Ishikawa (cell line): ENCODE results near the gene PARPBP.

Experiments used
- CEBPB ChIP-seq: IDR thresholded peaks from 2 replicates; pipeline ENCODE4 v1.6.1; 2012
- CREB1 ChIP-seq: IDR thresholded peaks from 2 replicates; pipeline ENCODE4 v1.6.1; 2012; ENCODE audit warnings: low read depth
- EP300 ChIP-seq: IDR thresholded peaks from 2 replicates; pipeline ENCODE4 v1.6.1; 2012; ENCODE audit warnings: borderline replicate concordance
- FOXM1 ChIP-seq: IDR thresholded peaks from 2 replicates; pipeline ENCODE4 v1.6.1; 2012; ENCODE audit warnings: low read depth, borderline replicate concordance
- NFIC ChIP-seq: IDR thresholded peaks from 2 replicates; pipeline ENCODE4 v1.6.1; 2012
- RAD21 ChIP-seq: IDR thresholded peaks from 2 replicates; pipeline ENCODE4 v1.6.1; 2012; ENCODE audit warnings: low read depth
- TAF1 ChIP-seq: IDR thresholded peaks from 2 replicates; pipeline ENCODE4 v1.6.1; 2012; ENCODE audit warnings: low read depth, mild to moderate bottlenecking
- TCF12 ChIP-seq: IDR thresholded peaks from 2 replicates; pipeline ENCODE4 v1.6.1; 2012; ENCODE audit warnings: low read depth
- YY1 ChIP-seq: IDR thresholded peaks from 2 replicates; pipeline ENCODE4 v1.6.1; 2012; ENCODE audit warnings: low read depth
- ZBTB7A ChIP-seq: IDR thresholded peaks from 2 replicates; pipeline ENCODE4 v1.6.1; 2012; ENCODE audit warnings: low read depth
- TF ChIP-seq, protein P1 (sequence below): IDR thresholded peaks from 2 replicates; pipeline ENCODE4 v1.6.1; 2012
- TF ChIP-seq, protein P2 (sequence below): IDR thresholded peaks from 2 replicates; pipeline ENCODE4 v1.6.1; 2012
- TF ChIP-seq, protein P3 (sequence below): IDR thresholded peaks from 2 replicates; pipeline ENCODE4 v1.6.1; 2012; ENCODE audit warnings: low read depth, mild to moderate bottlenecking

DNA sequence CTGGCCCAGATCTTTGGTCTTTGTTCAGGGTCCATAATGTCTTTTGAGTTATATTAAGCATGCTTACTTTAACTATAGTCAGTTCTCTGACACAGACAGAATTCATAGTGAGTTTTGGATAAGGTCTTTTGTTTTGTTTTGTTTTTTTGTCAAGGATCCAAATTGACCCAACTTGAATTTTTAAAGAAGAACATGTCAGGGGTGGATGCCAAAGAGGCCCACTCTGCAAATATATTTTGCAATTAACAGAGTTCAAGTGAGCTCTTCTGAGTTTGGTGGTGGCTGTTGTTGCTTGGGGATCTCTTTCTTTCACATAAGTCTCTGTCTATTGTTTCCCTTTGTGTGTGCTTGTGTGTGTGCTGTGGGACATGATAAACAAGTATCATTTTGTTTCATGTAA lies 112.1 kb downstream of the PARPBP start:
- TF ChIP-seq EP300 (no peak), ZBTB7A (no peak), CREB1 (no peak), FOXM1 (no peak), CEBPB (no peak), TCF12 (no peak), RAD21 (no peak), YY1 (no peak), TAF1 (no peak), NFIC (no peak)
- TF ChIP-seq, protein P1, sequence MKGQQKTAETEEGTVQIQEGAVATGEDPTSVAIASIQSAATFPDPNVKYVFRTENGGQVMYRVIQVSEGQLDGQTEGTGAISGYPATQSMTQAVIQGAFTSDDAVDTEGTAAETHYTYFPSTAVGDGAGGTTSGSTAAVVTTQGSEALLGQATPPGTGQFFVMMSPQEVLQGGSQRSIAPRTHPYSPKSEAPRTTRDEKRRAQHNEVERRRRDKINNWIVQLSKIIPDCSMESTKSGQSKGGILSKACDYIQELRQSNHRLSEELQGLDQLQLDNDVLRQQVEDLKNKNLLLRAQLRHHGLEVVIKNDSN, result no peak
- TF ChIP-seq, protein P2, sequence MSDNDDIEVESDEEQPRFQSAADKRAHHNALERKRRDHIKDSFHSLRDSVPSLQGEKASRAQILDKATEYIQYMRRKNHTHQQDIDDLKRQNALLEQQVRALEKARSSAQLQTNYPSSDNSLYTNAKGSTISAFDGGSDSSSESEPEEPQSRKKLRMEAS, result no peak
- TF ChIP-seq, protein P3, sequence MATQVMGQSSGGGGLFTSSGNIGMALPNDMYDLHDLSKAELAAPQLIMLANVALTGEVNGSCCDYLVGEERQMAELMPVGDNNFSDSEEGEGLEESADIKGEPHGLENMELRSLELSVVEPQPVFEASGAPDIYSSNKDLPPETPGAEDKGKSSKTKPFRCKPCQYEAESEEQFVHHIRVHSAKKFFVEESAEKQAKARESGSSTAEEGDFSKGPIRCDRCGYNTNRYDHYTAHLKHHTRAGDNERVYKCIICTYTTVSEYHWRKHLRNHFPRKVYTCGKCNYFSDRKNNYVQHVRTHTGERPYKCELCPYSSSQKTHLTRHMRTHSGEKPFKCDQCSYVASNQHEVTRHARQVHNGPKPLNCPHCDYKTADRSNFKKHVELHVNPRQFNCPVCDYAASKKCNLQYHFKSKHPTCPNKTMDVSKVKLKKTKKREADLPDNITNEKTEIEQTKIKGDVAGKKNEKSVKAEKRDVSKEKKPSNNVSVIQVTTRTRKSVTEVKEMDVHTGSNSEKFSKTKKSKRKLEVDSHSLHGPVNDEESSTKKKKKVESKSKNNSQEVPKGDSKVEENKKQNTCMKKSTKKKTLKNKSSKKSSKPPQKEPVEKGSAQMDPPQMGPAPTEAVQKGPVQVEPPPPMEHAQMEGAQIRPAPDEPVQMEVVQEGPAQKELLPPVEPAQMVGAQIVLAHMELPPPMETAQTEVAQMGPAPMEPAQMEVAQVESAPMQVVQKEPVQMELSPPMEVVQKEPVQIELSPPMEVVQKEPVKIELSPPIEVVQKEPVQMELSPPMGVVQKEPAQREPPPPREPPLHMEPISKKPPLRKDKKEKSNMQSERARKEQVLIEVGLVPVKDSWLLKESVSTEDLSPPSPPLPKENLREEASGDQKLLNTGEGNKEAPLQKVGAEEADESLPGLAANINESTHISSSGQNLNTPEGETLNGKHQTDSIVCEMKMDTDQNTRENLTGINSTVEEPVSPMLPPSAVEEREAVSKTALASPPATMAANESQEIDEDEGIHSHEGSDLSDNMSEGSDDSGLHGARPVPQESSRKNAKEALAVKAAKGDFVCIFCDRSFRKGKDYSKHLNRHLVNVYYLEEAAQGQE, result no peak
